ENCODE measurements around the gene SEMA3G. TPM values are rescaled to one million over a fixed set of nuclear protein-coding genes. Genes with fewer than 3 reads are reported as not detected.

Gene SEMA3G
- total RNA-seq, 3 donors from 2014 or later: 2.7 to 10.2 (median 3.1) TPM

DNA sequence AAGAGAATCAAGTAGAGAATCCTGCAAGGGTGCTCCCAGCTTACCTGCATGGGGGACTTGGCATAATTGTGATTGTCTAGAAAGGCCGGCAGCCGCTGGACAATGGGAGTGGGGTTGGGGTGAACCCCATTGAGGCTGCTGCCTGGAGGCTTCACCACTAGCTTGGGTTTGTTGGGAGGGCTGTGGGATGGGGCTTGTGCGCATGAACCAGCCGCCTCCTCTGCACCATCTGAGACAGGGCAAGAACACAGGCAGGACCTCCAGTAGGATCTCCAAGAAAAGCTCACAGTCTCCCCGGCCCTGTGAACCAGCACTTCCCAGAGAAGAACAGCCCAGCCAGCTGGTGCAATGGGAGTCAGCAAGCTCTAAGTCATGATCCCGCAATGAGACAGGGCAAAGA, 39.8 kb downstream of the SEMA3G start:
- Histone ChIP-seq H3K9me3 (no peaks in the 10 kb centered on the region), H3K36me3 (ENCODE audit: low read depth) (peaks cover 18% of the 10 kb centered on the region), H3K4me3 (no peak overlapping the region), H3K4me1 (ENCODE audit: low read depth) (peaks cover 36% of the 10 kb centered on the region)
- DNase-seq: peak in 2 of 3 donors; percentile 26 to 41
- intact Hi-C loops (cut with DNase I, micrococcal nuclease): no loop called here
- TF ChIP-seq, protein P1, sequence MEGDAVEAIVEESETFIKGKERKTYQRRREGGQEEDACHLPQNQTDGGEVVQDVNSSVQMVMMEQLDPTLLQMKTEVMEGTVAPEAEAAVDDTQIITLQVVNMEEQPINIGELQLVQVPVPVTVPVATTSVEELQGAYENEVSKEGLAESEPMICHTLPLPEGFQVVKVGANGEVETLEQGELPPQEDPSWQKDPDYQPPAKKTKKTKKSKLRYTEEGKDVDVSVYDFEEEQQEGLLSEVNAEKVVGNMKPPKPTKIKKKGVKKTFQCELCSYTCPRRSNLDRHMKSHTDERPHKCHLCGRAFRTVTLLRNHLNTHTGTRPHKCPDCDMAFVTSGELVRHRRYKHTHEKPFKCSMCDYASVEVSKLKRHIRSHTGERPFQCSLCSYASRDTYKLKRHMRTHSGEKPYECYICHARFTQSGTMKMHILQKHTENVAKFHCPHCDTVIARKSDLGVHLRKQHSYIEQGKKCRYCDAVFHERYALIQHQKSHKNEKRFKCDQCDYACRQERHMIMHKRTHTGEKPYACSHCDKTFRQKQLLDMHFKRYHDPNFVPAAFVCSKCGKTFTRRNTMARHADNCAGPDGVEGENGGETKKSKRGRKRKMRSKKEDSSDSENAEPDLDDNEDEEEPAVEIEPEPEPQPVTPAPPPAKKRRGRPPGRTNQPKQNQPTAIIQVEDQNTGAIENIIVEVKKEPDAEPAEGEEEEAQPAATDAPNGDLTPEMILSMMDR (IDR thresholded peaks at IDR 0.05): no peak
- ATAC-seq: no peak

DNA sequence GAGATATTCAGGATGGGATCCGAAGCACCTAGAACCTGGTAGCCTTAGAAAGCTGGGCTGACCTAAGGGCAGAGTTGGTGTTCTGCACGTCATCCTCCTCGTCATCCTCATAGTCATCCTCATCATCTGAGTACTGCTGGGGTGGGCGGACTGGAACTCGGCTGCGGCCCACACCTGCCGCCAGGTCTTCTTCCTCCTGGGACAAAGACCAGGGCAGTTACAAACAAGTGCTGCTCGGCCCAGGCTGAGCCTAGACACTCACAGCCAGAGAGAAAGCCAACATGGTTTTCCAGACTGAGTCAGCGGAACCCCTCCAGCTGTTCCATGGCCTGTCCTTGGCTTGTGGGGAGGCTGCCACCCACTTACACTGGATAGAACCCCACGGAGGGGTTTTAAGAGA, 40.5 kb downstream of the SEMA3G start:
- TF ChIP-seq, protein P1 (IDR thresholded peaks at IDR 0.05): no peak
- DNase-seq: peak in 1 of 3 donors; percentile 19
- intact Hi-C loops (cut with DNase I, micrococcal nuclease): no loop called here
- H3K4me1 ChIP-seq (ENCODE audit: low read depth): peaks cover 36% of the 10 kb centered on the region
- no peak for ATAC-seq
- no peak overlapping the region for H3K4me3 ChIP-seq
- H3K36me3 ChIP-seq (ENCODE audit: low read depth): peaks cover 18% of the 10 kb centered on the region
- no peaks in the 10 kb centered on the region for H3K9me3 ChIP-seq

DNA sequence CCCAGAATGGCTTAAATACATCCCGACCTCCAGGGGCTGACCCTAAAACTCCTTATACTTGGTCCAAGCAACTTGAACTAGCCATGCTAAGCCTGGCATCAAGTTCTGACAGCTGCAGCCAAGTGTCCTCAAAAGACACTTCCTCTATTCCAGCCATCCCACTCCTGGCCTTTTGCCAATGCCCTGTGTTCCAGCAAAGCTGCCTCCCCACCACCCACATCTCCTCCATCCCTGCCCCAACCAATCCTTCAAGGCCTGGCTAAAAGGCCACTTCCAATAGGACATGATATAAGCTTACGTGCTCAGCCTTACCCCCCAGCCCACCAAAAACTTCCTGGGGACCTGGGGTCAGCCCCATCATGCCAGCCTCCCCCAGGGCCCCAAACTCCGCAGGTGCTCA, 40.9 kb downstream of the SEMA3G start:
- intact Hi-C loops (cut with DNase I, micrococcal nuclease): no loop called here
- Histone ChIP-seq H3K9me3 (no peaks in the 10 kb centered on the region), H3K4me3 (no peak overlapping the region), H3K4me1 (ENCODE audit: low read depth) (peaks cover 32% of the 10 kb centered on the region), H3K36me3 (ENCODE audit: low read depth) (peaks cover 18% of the 10 kb centered on the region)
- DNase-seq: peak in 2 of 3 donors; percentile 16 to 38
- no peak for ATAC-seq
- TF ChIP-seq, protein P1 (IDR thresholded peaks at IDR 0.05): no peak

DNA sequence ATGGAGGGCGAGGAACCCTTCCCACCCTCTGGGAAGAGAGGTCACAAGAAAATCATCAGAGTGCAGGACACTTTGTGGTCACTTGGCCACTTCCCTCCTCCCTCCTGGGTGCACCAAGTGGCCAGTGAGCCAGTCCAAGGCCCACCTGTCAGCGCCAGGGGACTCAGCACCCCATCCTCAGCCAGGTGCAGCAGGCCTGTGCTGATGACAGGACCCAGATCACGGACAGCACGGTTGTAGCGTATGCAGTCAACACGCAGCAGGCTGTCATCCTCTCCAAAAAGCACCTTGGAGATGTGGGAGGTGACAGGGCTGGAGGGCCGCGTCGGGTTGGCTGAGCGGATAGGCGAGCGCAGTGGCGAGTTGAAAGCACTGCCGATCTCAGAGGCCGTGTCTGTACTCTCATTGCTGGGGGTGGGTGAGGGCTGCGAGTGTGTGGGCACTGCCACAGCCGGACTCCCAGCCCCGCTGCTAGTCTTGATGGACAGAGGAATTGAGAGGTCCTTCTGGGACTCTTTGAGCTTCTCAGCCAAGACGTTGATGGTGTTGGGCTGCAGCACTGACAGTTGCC, 41.5 kb downstream of the SEMA3G start:
- peak in 2 of 3 donors; percentile 17 to 40 for DNase-seq

DNA sequence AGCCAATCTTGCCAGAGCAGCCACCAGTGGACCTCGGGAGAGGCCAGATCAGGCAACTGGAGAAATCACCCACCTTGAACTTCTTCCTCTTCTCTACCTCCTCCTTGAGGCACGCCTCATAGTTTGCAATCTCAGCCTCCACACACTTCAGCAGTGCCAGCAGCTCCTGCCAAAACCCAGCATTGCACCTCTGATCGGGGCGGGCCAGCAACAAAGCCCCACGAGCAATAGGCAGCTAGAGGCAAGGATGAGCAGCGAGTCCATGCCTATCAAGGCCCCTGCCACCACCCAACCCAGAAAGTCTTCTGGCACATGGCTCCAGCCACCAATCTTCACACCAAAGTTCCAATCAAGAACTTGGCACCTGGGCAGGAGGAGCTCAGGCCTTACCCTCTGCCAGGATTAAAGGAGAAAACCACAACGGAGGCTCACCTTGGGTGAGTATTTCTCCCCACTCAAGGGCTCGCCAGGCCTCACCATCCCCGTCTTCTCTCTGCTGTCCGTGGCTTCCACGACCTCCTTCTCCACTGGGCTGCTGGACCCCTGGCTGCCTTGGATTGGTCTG, 42.1 kb downstream of the SEMA3G start:
- intact Hi-C loops (cut with DNase I, micrococcal nuclease): no loop called here
- no peak for ATAC-seq
- peaks cover 23% of the 10 kb centered on the region for H3K4me1 ChIP-seq (ENCODE audit: low read depth)
- TF ChIP-seq, protein P1 (IDR thresholded peaks at IDR 0.05): no peak
- no peak overlapping the region for H3K4me3 ChIP-seq
- H3K9me3 ChIP-seq: no peaks in the 10 kb centered on the region
- peaks cover 18% of the 10 kb centered on the region for H3K36me3 ChIP-seq (ENCODE audit: low read depth)
- peak in 2 of 3 donors; percentile 15 to 18 for DNase-seq

More for the DNA sequence above, 41.5 kb downstream of the SEMA3G start:
- TF ChIP-seq, protein P1 (IDR thresholded peaks at IDR 0.05): no peak
- peaks cover 18% of the 10 kb centered on the region for H3K36me3 ChIP-seq (ENCODE audit: low read depth)
- intact Hi-C loops (cut with DNase I, micrococcal nuclease): no loop called here
- ATAC-seq: no peak
- no peak overlapping the region for H3K4me3 ChIP-seq
- no peaks in the 10 kb centered on the region for H3K9me3 ChIP-seq
- H3K4me1 ChIP-seq (ENCODE audit: low read depth): peaks cover 26% of the 10 kb centered on the region
